WTC11 (cell line): Measurements from ENCODE around the gene TIMM17B. TPM values are rescaled to one million over a fixed set of nuclear protein-coding genes. Genes with fewer than 3 reads are reported as not detected.
A peak's percentile ranks its signal among the peaks of the same experiment; 100 is the strongest.

ENCODE experiments used
- ATAC-seq: fragments of 200-7000 bp; cut with Tn5 transposase; 2 replicates; pipeline ENCODE4 v1.10.0; 2021; ENCODE audit warnings: mild to moderate bottlenecking, moderate library complexity
- CTCF ChIA-PET: fragments of 300-600 bp; sonication (Branson Sonifier 250); formaldehyde crosslinking; loops from one replicate; lab custom pipeline; 2021; ENCODE audit warnings: antibody characterized with exemption; lab: Charles Lee
- POLR2A ChIA-PET: fragments of 350-600 bp; sonication (Branson Sonifier 250); formaldehyde crosslinking; loops from one replicate; lab custom pipeline; 2021; ENCODE audit warnings: antibody characterized with exemption; lab: Charles Lee
- DNase-seq: peaks from one replicate; pipeline ENCODE4 v3.0.0; 2021; ENCODE audit warnings: low spot score
- H3K27ac Mint-ChIP-seq: 2 replicates; pipeline ENCODE4 v1.8.0; 2021; ENCODE audit warnings: mixed read lengths
- H3K27me3 Mint-ChIP-seq: 2 replicates; pipeline ENCODE4 v1.8.0; 2021; ENCODE audit warnings: low read depth, mild to moderate bottlenecking, moderate library complexity, mixed read lengths
- H3K36me3 Mint-ChIP-seq: 2 replicates; pipeline ENCODE4 v1.8.0; 2021; ENCODE audit warnings: mixed read lengths
- H3K4me1 Mint-ChIP-seq: 2 replicates; pipeline ENCODE4 v1.8.0; 2022; ENCODE audit warnings: mixed read lengths
- H3K4me3 Mint-ChIP-seq: 2 replicates; pipeline ENCODE4 v1.8.0; 2021; ENCODE audit warnings: mild to moderate bottlenecking, moderate library complexity, mixed read lengths
- H3K9me3 Mint-ChIP-seq: 2 replicates; pipeline ENCODE4 v1.8.0; 2021; ENCODE audit warnings: mixed read lengths
- ATF1 ChIP-seq: sonication (generic); formaldehyde crosslinking; IDR thresholded peaks from 2 replicates; pipeline ENCODE4 v1.8.1; 2023; ENCODE audit warnings: mild to moderate bottlenecking, moderate library complexity, missing genetic modification reagents
- ATF6 ChIP-seq: sonication (generic); formaldehyde crosslinking; IDR thresholded peaks from 2 replicates; pipeline ENCODE4 v1.8.1; 2023; ENCODE audit warnings: mild to moderate bottlenecking, missing genetic modification reagents
- CBFB ChIP-seq: sonication (generic); formaldehyde crosslinking; IDR thresholded peaks from 2 replicates; pipeline ENCODE4 v1.8.1; 2022; ENCODE audit warnings: mild to moderate bottlenecking, low read depth, missing genetic modification reagents
- ELF4 ChIP-seq: sonication (generic); formaldehyde crosslinking; IDR thresholded peaks from 2 replicates; pipeline ENCODE4 v1.8.1; 2022; ENCODE audit warnings: low read depth, mild to moderate bottlenecking, moderate library complexity, missing genetic modification reagents
- ETV6 ChIP-seq: sonication (generic); formaldehyde crosslinking; IDR thresholded peaks from 2 replicates; pipeline ENCODE4 v1.8.1; 2022; ENCODE audit warnings: mild to moderate bottlenecking, missing genetic modification reagents
- FOXJ3 ChIP-seq: sonication (generic); formaldehyde crosslinking; IDR thresholded peaks from 2 replicates; pipeline ENCODE4 v1.9.0; 2021; ENCODE audit warnings: missing genetic modification reagents, mild to moderate bottlenecking, borderline replicate concordance
- IRF1 ChIP-seq: sonication (generic); formaldehyde crosslinking; IDR thresholded peaks from 2 replicates; pipeline ENCODE4 v1.8.0; 2023; ENCODE audit warnings: missing genetic modification reagents
- MLX ChIP-seq: sonication (generic); formaldehyde crosslinking; IDR thresholded peaks from 2 replicates; pipeline ENCODE4 v1.8.1; 2023; ENCODE audit warnings: mild to moderate bottlenecking, missing genetic modification reagents, moderate library complexity
- NFYB ChIP-seq: sonication (generic); formaldehyde crosslinking; conservative IDR thresholded peaks from 2 replicates; pipeline ENCODE4 v1.8.0; 2022; ENCODE audit warnings: low read depth, missing genetic modification reagents
- NR2C2 ChIP-seq: sonication (generic); formaldehyde crosslinking; IDR thresholded peaks from 2 replicates; pipeline ENCODE4 v1.8.0; 2022; ENCODE audit warnings: mild to moderate bottlenecking, missing genetic modification reagents
- PRDM15 ChIP-seq: sonication (generic); formaldehyde crosslinking; IDR thresholded peaks from 2 replicates; pipeline ENCODE4 v1.8.0; 2022; ENCODE audit warnings: missing genetic modification reagents
- SMAD4 ChIP-seq: sonication (generic); formaldehyde crosslinking; IDR thresholded peaks from 2 replicates; pipeline ENCODE4 v1.8.0; 2022; ENCODE audit warnings: mild to moderate bottlenecking, missing genetic modification reagents
- SOX15 ChIP-seq: fragments of 250-450 bp; sonication (Bioruptor Pico); IDR thresholded peaks from 2 replicates; pipeline ENCODE4 v1.9.0; 2021; ENCODE audit warnings: mild to moderate bottlenecking
- SP1 ChIP-seq: sonication (generic); formaldehyde crosslinking; conservative IDR thresholded peaks from 2 replicates; pipeline ENCODE4 v1.8.1; 2022; ENCODE audit warnings: missing genetic modification reagents
- ZNF121 ChIP-seq: sonication (generic); formaldehyde crosslinking; IDR thresholded peaks from 2 replicates; pipeline ENCODE4 v1.8.0; 2023; ENCODE audit warnings: missing genetic modification reagents
- ZNF138 ChIP-seq: sonication (generic); formaldehyde crosslinking; conservative IDR thresholded peaks from 2 replicates; pipeline ENCODE4 v1.8.1; 2022; ENCODE audit warnings: mild to moderate bottlenecking, moderate library complexity, missing genetic modification reagents
- ZNF219 ChIP-seq: sonication (generic); formaldehyde crosslinking; IDR thresholded peaks from 2 replicates; pipeline ENCODE4 v1.8.0; 2023; ENCODE audit warnings: missing genetic modification reagents, mild to moderate bottlenecking, borderline replicate concordance
- ZNF232 ChIP-seq: sonication (generic); formaldehyde crosslinking; IDR thresholded peaks from 2 replicates; pipeline ENCODE4 v1.8.0; 2022; ENCODE audit warnings: mild to moderate bottlenecking, missing genetic modification reagents
- ZNF532 ChIP-seq: fragments of 250-450 bp; sonication (Bioruptor Pico); IDR thresholded peaks from 2 replicates; pipeline ENCODE4 v1.9.0; 2021; ENCODE audit warnings: mild to moderate bottlenecking, borderline replicate concordance
- total RNA-seq: library from RNA; stranded (reverse); gene quantifications from 3 replicates; pipeline ENCODE4 v1.2.3, GENCODE V29; 2021

The TIMM17B gene
- total RNA-seq, 1 experiment from 2014 or later, result 99.6 TPM

GRCh38 chrX:48940404-48940955 is 42.9 kb upstream of the TIMM17B start:
- ChIA-PET POLR2A (no interaction called here), CTCF (interaction anchor here (0.7 kb wide), 1 partner anchor 26 kb away, joined by 3 read pairs; no protein-coding TSS in a partner anchor)
- Mint-ChIP-seq H3K9me3 (no peaks in the 10 kb centered on the region), H3K36me3 (peaks cover 14% of the 10 kb centered on the region), H3K27me3 (no peaks in the 10 kb centered on the region), H3K27ac (no peak overlapping the region), H3K4me1 (peaks cover 42% of the 10 kb centered on the region), H3K4me3 (no peak overlapping the region)
- no peak for TF ChIP-seq ATF6 (CRISPR knock-in tag)
- no peak for TF ChIP-seq ZNF232
- no peak for TF ChIP-seq CBFB (CRISPR knock-in tag)
- no peak for TF ChIP-seq FOXJ3 (CRISPR knock-in tag)
- TF ChIP-seq SMAD4 (CRISPR knock-in tag), result no peak
- ATAC-seq (no peak), DNase-seq (no peak)

- ATAC-seq (no peak), DNase-seq (no peak)
- ChIA-PET CTCF (interaction anchor here (1.4 kb wide), 1 partner anchor 48 kb away, joined by 4 read pairs; no protein-coding TSS in a partner anchor), POLR2A (no interaction called here)
- no peaks in the 10 kb centered on the region for H3K9me3 Mint-ChIP-seq
- no peaks in the 10 kb centered on the region for H3K27me3 Mint-ChIP-seq
- no peak overlapping the region for H3K4me3 Mint-ChIP-seq
- H3K4me1 Mint-ChIP-seq, result peaks cover 42% of the 10 kb centered on the region
- peaks cover 21% of the 10 kb centered on the region for H3K36me3 Mint-ChIP-seq
- H3K27ac Mint-ChIP-seq, result peak overlapping the region; percentile 89
- TF ChIP-seq NFYB (CRISPR knock-in tag) (no peak), ATF1 (CRISPR knock-in tag) (no peak), SP1 (CRISPR knock-in tag) (no peak), NR2C2 (CRISPR knock-in tag) (no peak), ZNF532 (CRISPR knock-in tag) (no peak), ELF4 (CRISPR knock-in tag) (no peak), IRF1 (no peak), ZNF121 (CRISPR knock-in tag) (no peak), PRDM15 (CRISPR knock-in tag) (no peak), ETV6 (CRISPR knock-in tag) (no peak), ZNF219 (CRISPR knock-in tag) (no peak), SOX15 (CRISPR knock-in tag) (no peak), MLX (CRISPR knock-in tag) (no peak), ZNF138 (CRISPR knock-in tag) (no peak), ATF6 (CRISPR knock-in tag) (no peak)
Measured at GRCh38 chrX:48939524-48940228, 42.1 kb upstream of the TIMM17B start.
